Muscle layer of duodenum (tissue), 2 donors: Measurements from ENCODE around the gene NCOA1.

Experiments
- H3K27ac ChIP-seq: one replicate; pipeline ENCODE4 v1.7.0; 2013; ENCODE audit warnings: mild to moderate bottlenecking, low read length
- H3K27me3 ChIP-seq: one replicate; pipeline ENCODE4 v1.7.0; 2013; ENCODE audit warnings: low read depth, mild to moderate bottlenecking, control low read depth, low read length
- H3K36me3 ChIP-seq, 2 donors: one replicate each; pipeline ENCODE4 v1.7.0; 2013; ENCODE audit warnings: low read length in 2 of 2, control low read depth in 1 of 2, mild to moderate bottlenecking in 1 of 2; ENCODE audit not compliant: insufficient read depth in 2 of 2, control insufficient read depth in 1 of 2
- H3K4me1 ChIP-seq, 2 donors: one replicate each; pipeline ENCODE4 v1.7.0; 2013; ENCODE audit warnings: low read length in 2 of 2, mild to moderate bottlenecking in 2 of 2, control low read depth in 1 of 2, moderate library complexity in 1 of 2; ENCODE audit not compliant: insufficient read depth in 2 of 2, control insufficient read depth in 1 of 2
- H3K4me3 ChIP-seq, 2 donors: one replicate each; pipeline ENCODE4 v1.7.0; 2013; ENCODE audit warnings: low read length in 2 of 2, low read depth in 1 of 2, mild to moderate bottlenecking in 1 of 2
- H3K9me3 ChIP-seq, 2 donors: one replicate each; pipeline ENCODE4 v1.7.0; 2013; ENCODE audit warnings: low read length in 2 of 2, control low read depth in 1 of 2, mild to moderate bottlenecking in 1 of 2; ENCODE audit not compliant: control insufficient read depth in 1 of 2
- donor health status: healthy.

NCOA1 gene

DNA sequence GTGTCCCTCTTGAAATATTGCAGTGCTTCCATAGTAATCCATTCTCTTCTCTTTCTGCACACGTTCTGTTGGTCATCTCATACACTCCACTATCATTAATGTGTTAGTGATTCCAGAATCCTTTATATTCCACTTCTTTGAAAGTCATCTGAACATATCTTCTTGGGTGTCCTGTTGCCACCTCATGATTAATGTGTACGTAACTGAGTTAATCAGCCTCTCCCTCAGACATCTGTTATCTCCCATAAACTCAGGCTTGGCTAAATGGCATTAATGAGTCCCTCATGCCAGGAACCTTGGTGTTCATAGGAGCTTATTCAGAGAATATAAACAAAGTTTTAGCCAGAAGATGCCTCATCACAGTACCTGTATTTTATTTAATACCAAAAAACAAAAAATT is 126.4 kb downstream of the NCOA1 start:
- H3K36me3 ChIP-seq, result no peaks in the 10 kb centered on the region
- H3K4me3 ChIP-seq, result no peak overlapping the region
- H3K27me3 ChIP-seq, result no peaks in the 10 kb centered on the region
- no peak overlapping the region for H3K27ac ChIP-seq
- peaks cover 0 to 2% of the 10 kb centered on the region in 2 donors for H3K9me3 ChIP-seq
- H3K4me1 ChIP-seq, result peaks cover 0 to 3% of the 10 kb centered on the region in 2 donors

DNA sequence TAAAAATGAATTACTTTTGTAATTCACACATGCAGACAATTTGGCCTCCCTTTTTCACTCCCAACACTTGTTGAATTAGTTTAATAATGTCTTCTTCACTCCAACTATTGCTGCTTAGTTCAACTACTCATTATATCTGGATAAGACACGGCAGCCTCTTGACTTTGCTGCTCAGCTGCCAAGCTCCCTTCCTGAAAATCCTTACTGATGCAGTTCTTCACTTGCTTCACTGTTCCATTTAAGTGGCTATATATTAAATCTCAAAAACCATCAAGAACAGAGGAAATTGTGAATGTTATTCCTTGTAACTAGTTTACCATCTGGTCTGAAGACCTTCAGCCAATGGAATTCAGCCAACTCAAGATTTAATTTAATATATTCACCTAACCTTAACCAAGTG is 127.1 kb downstream of the NCOA1 start:
- peaks cover 0 to 3% of the 10 kb centered on the region in 2 donors for H3K4me1 ChIP-seq
- no peak overlapping the region for H3K27ac ChIP-seq
- no peaks in the 10 kb centered on the region for H3K9me3 ChIP-seq
- H3K4me3 ChIP-seq, result no peak overlapping the region
- H3K27me3 ChIP-seq, result no peaks in the 10 kb centered on the region
- H3K36me3 ChIP-seq, result no peaks in the 10 kb centered on the region

- Histone ChIP-seq H3K27me3 (no peaks in the 10 kb centered on the region), H3K4me1 (peaks cover 0 to 3% of the 10 kb centered on the region in 2 donors), H3K27ac (no peak overlapping the region), H3K36me3 (no peaks in the 10 kb centered on the region), H3K9me3 (no peaks in the 10 kb centered on the region), H3K4me3 (no peak overlapping the region)
Measured at GRCh38 chr2:24618680-24619079, 127.6 kb downstream of the NCOA1 start.

GRCh38 chr2:24620936-24621335 is 129.9 kb downstream of the NCOA1 start:
- Histone ChIP-seq H3K4me3 (no peak overlapping the region), H3K4me1 (peaks cover 0 to 12% of the 10 kb centered on the region in 2 donors), H3K27me3 (no peaks in the 10 kb centered on the region), H3K27ac (no peak overlapping the region), H3K36me3 (no peaks in the 10 kb centered on the region), H3K9me3 (no peaks in the 10 kb centered on the region)

- Histone ChIP-seq H3K9me3 (no peaks in the 10 kb centered on the region), H3K4me1 (peaks cover 0 to 12% of the 10 kb centered on the region in 2 donors), H3K36me3 (no peaks in the 10 kb centered on the region), H3K4me3 (no peak overlapping the region), H3K27ac (no peak overlapping the region), H3K27me3 (no peaks in the 10 kb centered on the region)
Measured at GRCh38 chr2:24621779-24622538, 130.9 kb downstream of the NCOA1 start.

- H3K9me3 ChIP-seq, result no peaks in the 10 kb centered on the region
- H3K27ac ChIP-seq, result no peak overlapping the region
- no peaks in the 10 kb centered on the region for H3K36me3 ChIP-seq
- H3K4me1 ChIP-seq, result peaks cover 0 to 9% of the 10 kb centered on the region in 2 donors
- H3K27me3 ChIP-seq, result no peaks in the 10 kb centered on the region
- H3K4me3 ChIP-seq, result no peak overlapping the region
Measured at GRCh38 chr2:24623535-24623934, 132.5 kb downstream of the NCOA1 start.

DNA sequence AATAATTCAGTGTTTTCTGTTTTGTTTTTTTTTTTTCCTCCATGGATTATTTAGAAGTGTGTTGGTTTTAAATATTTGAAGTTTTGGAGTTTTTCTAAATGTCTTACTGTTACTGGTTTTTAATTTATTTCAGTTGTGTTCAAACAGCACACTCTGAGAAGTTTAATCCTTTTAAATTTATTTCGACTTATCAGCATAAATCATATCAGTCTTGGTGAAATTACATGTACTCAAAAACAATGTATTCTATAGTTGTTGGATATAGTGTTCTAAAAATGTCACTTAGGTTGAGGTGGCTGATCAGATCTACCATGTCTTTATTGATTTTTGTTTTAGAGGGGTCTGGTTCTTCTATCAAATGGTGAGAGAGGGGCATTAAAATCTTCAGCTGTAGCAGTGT is 134.7 kb downstream of the NCOA1 start:
- H3K27me3 ChIP-seq, result no peaks in the 10 kb centered on the region
- H3K27ac ChIP-seq, result no peak overlapping the region
- H3K4me1 ChIP-seq, result peaks cover 0 to 9% of the 10 kb centered on the region in 2 donors
- no peak overlapping the region for H3K4me3 ChIP-seq
- no peaks in the 10 kb centered on the region for H3K36me3 ChIP-seq
- H3K9me3 ChIP-seq, result no peaks in the 10 kb centered on the region

- H3K4me3 ChIP-seq, result no peak overlapping the region
- H3K27ac ChIP-seq, result no peak overlapping the region
- H3K27me3 ChIP-seq, result no peaks in the 10 kb centered on the region
- H3K4me1 ChIP-seq, result peaks cover 0 to 9% of the 10 kb centered on the region in 2 donors
- no peaks in the 10 kb centered on the region for H3K36me3 ChIP-seq
- H3K9me3 ChIP-seq, result no peaks in the 10 kb centered on the region
Measured at GRCh38 chr2:24626131-24626530, 135.1 kb downstream of the NCOA1 start.

- Histone ChIP-seq H3K4me3 (no peak overlapping the region), H3K36me3 (no peaks in the 10 kb centered on the region), H3K27ac (no peak overlapping the region), H3K9me3 (no peaks in the 10 kb centered on the region), H3K4me1 (peaks cover 0 to 15% of the 10 kb centered on the region in 2 donors), H3K27me3 (no peaks in the 10 kb centered on the region)
Measured at GRCh38 chr2:24628746-24629145, 137.7 kb downstream of the NCOA1 start.

- H3K27me3 ChIP-seq, result no peaks in the 10 kb centered on the region
- H3K36me3 ChIP-seq, result no peaks in the 10 kb centered on the region
- H3K9me3 ChIP-seq, result no peaks in the 10 kb centered on the region
- H3K27ac ChIP-seq, result no peak overlapping the region
- H3K4me3 ChIP-seq, result no peak overlapping the region
- H3K4me1 ChIP-seq, result peaks cover 0 to 6% of the 10 kb centered on the region in 2 donors
Measured at GRCh38 chr2:24632172-24632571, 141.1 kb downstream of the NCOA1 start.

DNA sequence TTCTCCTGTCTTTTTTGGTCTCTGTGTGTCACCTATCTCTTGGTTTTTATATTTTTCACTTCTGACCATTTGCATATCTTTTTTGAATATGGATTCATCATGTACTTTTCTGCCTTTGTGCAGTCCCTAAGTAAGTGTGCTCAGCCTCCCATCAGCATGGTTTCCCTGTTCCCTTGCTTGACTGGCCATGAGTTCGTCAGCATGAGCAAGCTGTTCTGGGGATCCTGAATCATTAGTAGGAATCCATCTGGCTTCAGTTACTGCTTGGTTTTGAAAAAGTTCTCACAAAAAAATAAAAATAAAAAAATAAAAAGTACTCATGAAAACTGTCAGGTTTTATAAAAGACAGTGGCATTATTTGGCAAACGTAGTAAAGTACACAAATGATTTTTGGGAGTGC is 144.1 kb downstream of the NCOA1 start:
- Histone ChIP-seq H3K9me3 (no peaks in the 10 kb centered on the region), H3K4me1 (peaks cover 0 to 6% of the 10 kb centered on the region in 2 donors), H3K4me3 (no peak overlapping the region), H3K27ac (no peak overlapping the region), H3K36me3 (no peaks in the 10 kb centered on the region), H3K27me3 (no peaks in the 10 kb centered on the region)

DNA sequence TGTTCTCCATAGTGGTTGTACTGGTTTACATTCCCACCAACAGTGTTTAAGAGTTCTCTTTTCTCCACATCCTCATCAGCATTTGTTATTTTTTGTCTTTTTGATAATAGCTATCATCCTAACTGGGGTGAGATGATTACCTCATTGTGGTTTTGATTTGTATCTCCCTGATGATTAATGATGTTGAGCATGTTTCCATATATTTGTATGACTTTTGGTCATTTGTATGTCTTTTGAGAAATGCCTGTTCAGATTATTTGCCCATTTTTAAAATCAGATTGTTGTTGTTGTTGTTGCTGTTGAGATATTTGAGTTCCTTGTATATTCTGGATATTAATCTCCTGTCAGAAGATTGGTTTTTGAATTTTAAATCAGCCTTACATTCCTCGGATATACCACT is 147.5 kb downstream of the NCOA1 start:
- H3K27me3 ChIP-seq, result no peaks in the 10 kb centered on the region

More for the DNA sequence above, 147.5 kb downstream of the NCOA1 start:
- Histone ChIP-seq H3K36me3 (no peaks in the 10 kb centered on the region), H3K4me3 (no peak overlapping the region), H3K9me3 (no peaks in the 10 kb centered on the region), H3K4me1 (no peaks in the 10 kb centered on the region), H3K27ac (no peak overlapping the region)
